ENCODE results near the gene SLC35F3. TPM values are rescaled to one million over a fixed set of nuclear protein-coding genes. Genes with fewer than 3 reads are reported as not detected.

Gene SLC35F3
- total RNA-seq, 1 donor from 2014 or later, result 0.57 TPM

DNA sequence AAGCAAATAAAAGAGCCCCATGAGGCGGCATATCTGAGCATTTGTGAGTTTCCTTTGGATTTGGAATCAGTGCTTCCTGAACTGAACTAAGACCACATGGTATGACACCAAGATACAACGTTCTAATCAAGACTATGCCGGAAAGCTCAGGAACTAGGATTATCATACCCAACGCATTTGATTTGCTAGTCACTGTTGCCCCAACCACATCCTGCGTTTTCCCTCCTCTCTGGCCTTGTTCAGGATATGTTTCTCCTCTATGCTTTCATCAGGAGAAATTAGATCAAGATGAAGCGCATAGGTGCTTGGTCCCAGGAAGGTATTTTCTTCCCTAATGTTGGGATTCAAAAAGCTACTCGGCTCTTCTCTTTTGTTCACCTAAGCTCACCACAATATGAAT, 79.3 kb downstream of the SLC35F3 start:
- Histone ChIP-seq H3K36me3 (ENCODE audit: insufficient read depth, low read length) (no peaks in the 10 kb centered on the region), H4K20me1 (ENCODE audit: insufficient read depth, low read length) (no peaks in the 10 kb centered on the region), H3K27me3 (ENCODE audit: insufficient read depth, low read length) (no peaks in the 10 kb centered on the region), H3K4me2 (ENCODE audit: low read length) (no peak overlapping the region), H3K27ac (ENCODE audit: low read depth, low read length) (no peak overlapping the region), H3K79me2 (ENCODE audit: insufficient read depth, low read length) (no peaks in the 10 kb centered on the region), H3K4me1 (ENCODE audit: insufficient read depth, low read length) (no peaks in the 10 kb centered on the region), H2AFZ (ENCODE audit: low read depth, low read length) (no peak overlapping the region), H3K9ac (ENCODE audit: low read length) (no peak overlapping the region), H3K9me3 (ENCODE audit: insufficient read depth, low read depth, low read length) (no peaks in the 10 kb centered on the region), H3K4me3 (ENCODE audit: insufficient read depth, low read depth, low read length) (no peak overlapping the region)
- no peak for TF ChIP-seq EZH2 (IDR thresholded peaks at IDR 0.05; ENCODE audit: insufficient read depth, low read length)
- TF ChIP-seq, protein P1, sequence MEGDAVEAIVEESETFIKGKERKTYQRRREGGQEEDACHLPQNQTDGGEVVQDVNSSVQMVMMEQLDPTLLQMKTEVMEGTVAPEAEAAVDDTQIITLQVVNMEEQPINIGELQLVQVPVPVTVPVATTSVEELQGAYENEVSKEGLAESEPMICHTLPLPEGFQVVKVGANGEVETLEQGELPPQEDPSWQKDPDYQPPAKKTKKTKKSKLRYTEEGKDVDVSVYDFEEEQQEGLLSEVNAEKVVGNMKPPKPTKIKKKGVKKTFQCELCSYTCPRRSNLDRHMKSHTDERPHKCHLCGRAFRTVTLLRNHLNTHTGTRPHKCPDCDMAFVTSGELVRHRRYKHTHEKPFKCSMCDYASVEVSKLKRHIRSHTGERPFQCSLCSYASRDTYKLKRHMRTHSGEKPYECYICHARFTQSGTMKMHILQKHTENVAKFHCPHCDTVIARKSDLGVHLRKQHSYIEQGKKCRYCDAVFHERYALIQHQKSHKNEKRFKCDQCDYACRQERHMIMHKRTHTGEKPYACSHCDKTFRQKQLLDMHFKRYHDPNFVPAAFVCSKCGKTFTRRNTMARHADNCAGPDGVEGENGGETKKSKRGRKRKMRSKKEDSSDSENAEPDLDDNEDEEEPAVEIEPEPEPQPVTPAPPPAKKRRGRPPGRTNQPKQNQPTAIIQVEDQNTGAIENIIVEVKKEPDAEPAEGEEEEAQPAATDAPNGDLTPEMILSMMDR (IDR thresholded peaks at IDR 0.05; ENCODE audit: insufficient read depth, low read depth, low read length), result no peak
- Mint-ChIP-seq H3K36me3 (ENCODE audit: low read depth, unreplicated experiment) (peaks cover 2% of the 10 kb centered on the region), H3K27me3 (ENCODE audit: low read depth, unreplicated experiment) (peaks cover 6% of the 10 kb centered on the region), H3K4me3 (ENCODE audit: unreplicated experiment) (no peak overlapping the region), H3K4me1 (ENCODE audit: low read depth, unreplicated experiment) (no peaks in the 10 kb centered on the region), H3K9me3 (ENCODE audit: unreplicated experiment) (no peaks in the 10 kb centered on the region), H3K27ac (ENCODE audit: unreplicated experiment) (no peak overlapping the region)
- no peak for DNase-seq (ENCODE audit: low read depth)
- no peak for FAIRE-seq

DNA sequence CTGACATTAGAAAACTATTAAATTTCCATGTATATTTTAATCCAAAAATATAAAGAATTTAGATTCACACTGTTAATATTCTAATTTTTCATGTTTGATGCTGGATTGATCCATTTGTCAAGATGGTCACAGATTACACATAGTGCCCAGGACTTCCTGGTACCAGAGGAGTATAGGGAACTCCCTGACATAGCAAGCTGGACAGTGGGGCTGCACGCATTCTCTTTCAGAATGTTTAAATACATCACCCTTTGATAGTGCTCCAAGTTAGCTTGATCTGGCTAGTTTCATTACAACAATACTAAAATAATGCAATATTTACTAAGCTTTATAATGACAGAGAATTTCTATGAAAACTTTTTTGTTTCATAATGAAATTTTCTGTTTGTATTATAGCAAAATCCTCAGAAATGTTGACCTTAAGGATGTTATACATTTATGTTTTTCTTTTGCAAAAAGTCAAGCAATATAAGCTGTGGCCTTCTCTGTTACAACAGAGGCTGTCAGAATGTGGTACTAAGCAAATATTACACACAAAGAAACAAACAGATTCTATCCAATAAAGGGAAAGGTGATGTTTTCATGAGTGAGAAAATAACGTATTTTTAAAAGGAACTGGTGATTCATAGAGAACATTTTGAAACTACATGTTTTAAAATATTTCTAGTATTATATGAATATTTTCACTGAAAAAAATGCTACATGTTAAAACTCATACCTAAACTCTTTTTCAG, 84.7 kb downstream of the SLC35F3 start:
- no peak overlapping the region for H3K27ac Mint-ChIP-seq (ENCODE audit: unreplicated experiment)
- FAIRE-seq (no peak), DNase-seq (ENCODE audit: low read depth) (no peak)
- no peaks in the 10 kb centered on the region for H3K4me1 ChIP-seq (ENCODE audit: insufficient read depth, low read length)
- H3K9me3 ChIP-seq (ENCODE audit: insufficient read depth, low read depth, low read length), result no peaks in the 10 kb centered on the region
- no peaks in the 10 kb centered on the region for H3K27me3 ChIP-seq (ENCODE audit: insufficient read depth, low read length)
- no peaks in the 10 kb centered on the region for H3K79me2 ChIP-seq (ENCODE audit: insufficient read depth, low read length)
- peaks cover 4% of the 10 kb centered on the region for H3K27me3 Mint-ChIP-seq (ENCODE audit: low read depth, unreplicated experiment)
- H3K36me3 Mint-ChIP-seq (ENCODE audit: low read depth, unreplicated experiment), result no peaks in the 10 kb centered on the region
- H3K4me3 Mint-ChIP-seq (ENCODE audit: unreplicated experiment), result no peak overlapping the region
- no peak overlapping the region for H3K4me2 ChIP-seq (ENCODE audit: low read length)
- no peak overlapping the region for H3K4me3 ChIP-seq (ENCODE audit: insufficient read depth, low read depth, low read length)
- H3K4me1 Mint-ChIP-seq (ENCODE audit: low read depth, unreplicated experiment), result no peaks in the 10 kb centered on the region
- no peak for TF ChIP-seq EZH2 (IDR thresholded peaks at IDR 0.05; ENCODE audit: insufficient read depth, low read length)
- TF ChIP-seq, protein P1 (IDR thresholded peaks at IDR 0.05; ENCODE audit: insufficient read depth, low read depth, low read length), result no peak
- no peaks in the 10 kb centered on the region for H4K20me1 ChIP-seq (ENCODE audit: insufficient read depth, low read length)
- H3K36me3 ChIP-seq (ENCODE audit: insufficient read depth, low read length), result no peaks in the 10 kb centered on the region
- H3K27ac ChIP-seq (ENCODE audit: low read depth, low read length), result no peak overlapping the region
- no peak overlapping the region for H3K9ac ChIP-seq (ENCODE audit: low read length)
- no peak overlapping the region for H2AFZ ChIP-seq (ENCODE audit: low read depth, low read length)
- no peaks in the 10 kb centered on the region for H3K9me3 Mint-ChIP-seq (ENCODE audit: unreplicated experiment)

DNA sequence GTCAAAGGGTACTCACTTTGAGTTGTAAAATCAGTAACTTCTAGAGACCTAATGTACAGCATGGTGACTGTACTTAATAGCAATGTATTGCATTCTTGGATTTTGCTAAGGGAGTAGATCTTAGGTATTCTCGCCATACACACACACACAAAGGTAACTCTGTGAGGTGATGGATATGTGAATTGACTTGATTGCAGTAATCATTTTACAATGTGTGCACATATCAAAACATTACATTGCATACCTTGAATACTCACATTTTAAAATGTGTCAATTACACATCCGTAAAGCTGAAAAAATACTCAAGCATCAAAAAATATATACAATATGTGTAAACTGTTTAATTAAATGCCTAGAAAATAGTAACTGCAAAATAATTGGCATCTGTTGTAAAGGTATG, 86.0 kb downstream of the SLC35F3 start:
- no peak overlapping the region for H3K27ac Mint-ChIP-seq (ENCODE audit: unreplicated experiment)
- H3K4me1 ChIP-seq (ENCODE audit: insufficient read depth, low read length), result no peaks in the 10 kb centered on the region
- H3K9me3 ChIP-seq (ENCODE audit: insufficient read depth, low read depth, low read length), result no peaks in the 10 kb centered on the region
- H3K27me3 Mint-ChIP-seq (ENCODE audit: low read depth, unreplicated experiment), result peaks cover 6% of the 10 kb centered on the region
- DNase-seq (ENCODE audit: low read depth) (no peak), FAIRE-seq (no peak)
- TF ChIP-seq, protein P1 (IDR thresholded peaks at IDR 0.05; ENCODE audit: insufficient read depth, low read depth, low read length), result no peak
- no peak for TF ChIP-seq EZH2 (IDR thresholded peaks at IDR 0.05; ENCODE audit: insufficient read depth, low read length)
- no peak overlapping the region for H2AFZ ChIP-seq (ENCODE audit: low read depth, low read length)
- H3K27ac ChIP-seq (ENCODE audit: low read depth, low read length), result no peak overlapping the region
- no peak overlapping the region for H3K4me2 ChIP-seq (ENCODE audit: low read length)
- no peak overlapping the region for H3K9ac ChIP-seq (ENCODE audit: low read length)
- H3K4me1 Mint-ChIP-seq (ENCODE audit: low read depth, unreplicated experiment), result no peaks in the 10 kb centered on the region
- H3K36me3 ChIP-seq (ENCODE audit: insufficient read depth, low read length), result no peaks in the 10 kb centered on the region
- H3K36me3 Mint-ChIP-seq (ENCODE audit: low read depth, unreplicated experiment), result no peaks in the 10 kb centered on the region
- H3K4me3 Mint-ChIP-seq (ENCODE audit: unreplicated experiment), result no peak overlapping the region
- no peaks in the 10 kb centered on the region for H4K20me1 ChIP-seq (ENCODE audit: insufficient read depth, low read length)
- H3K9me3 Mint-ChIP-seq (ENCODE audit: unreplicated experiment), result no peaks in the 10 kb centered on the region
- no peaks in the 10 kb centered on the region for H3K27me3 ChIP-seq (ENCODE audit: insufficient read depth, low read length)
- H3K79me2 ChIP-seq (ENCODE audit: insufficient read depth, low read length), result no peaks in the 10 kb centered on the region
- H3K4me3 ChIP-seq (ENCODE audit: insufficient read depth, low read depth, low read length), result no peak overlapping the region

Measured in astrocyte (in vitro differentiated cells and primary cell).